PC-3 (cell line): ENCODE measurements around the gene TFAP2A.

Source experiments
- EZH2 ChIP-seq: fragments of 300-600 bp; sonication (generic); IDR thresholded peaks from one replicate; pipeline ENCODE4 v1.6.1; 2017; ENCODE audit warnings: antibody characterized with exemption, mild to moderate bottlenecking, low read length; ENCODE audit not compliant: unreplicated experiment
- EZH2phosphoT487 ChIP-seq: fragments of 300-600 bp; sonication (generic); IDR thresholded peaks from 2 replicates; pipeline ENCODE4 v1.6.1; 2018; ENCODE audit warnings: mild to moderate bottlenecking, antibody characterized with exemption, low read length, borderline replicate concordance
- TF ChIP-seq, protein P1 (sequence below): fragments of 300-600 bp; sonication (generic); conservative IDR thresholded peaks from 2 replicates; pipeline ENCODE4 v1.5.1; 2017; ENCODE audit warnings: antibody characterized with exemption, low read depth, mild to moderate bottlenecking, low read length

DNA sequence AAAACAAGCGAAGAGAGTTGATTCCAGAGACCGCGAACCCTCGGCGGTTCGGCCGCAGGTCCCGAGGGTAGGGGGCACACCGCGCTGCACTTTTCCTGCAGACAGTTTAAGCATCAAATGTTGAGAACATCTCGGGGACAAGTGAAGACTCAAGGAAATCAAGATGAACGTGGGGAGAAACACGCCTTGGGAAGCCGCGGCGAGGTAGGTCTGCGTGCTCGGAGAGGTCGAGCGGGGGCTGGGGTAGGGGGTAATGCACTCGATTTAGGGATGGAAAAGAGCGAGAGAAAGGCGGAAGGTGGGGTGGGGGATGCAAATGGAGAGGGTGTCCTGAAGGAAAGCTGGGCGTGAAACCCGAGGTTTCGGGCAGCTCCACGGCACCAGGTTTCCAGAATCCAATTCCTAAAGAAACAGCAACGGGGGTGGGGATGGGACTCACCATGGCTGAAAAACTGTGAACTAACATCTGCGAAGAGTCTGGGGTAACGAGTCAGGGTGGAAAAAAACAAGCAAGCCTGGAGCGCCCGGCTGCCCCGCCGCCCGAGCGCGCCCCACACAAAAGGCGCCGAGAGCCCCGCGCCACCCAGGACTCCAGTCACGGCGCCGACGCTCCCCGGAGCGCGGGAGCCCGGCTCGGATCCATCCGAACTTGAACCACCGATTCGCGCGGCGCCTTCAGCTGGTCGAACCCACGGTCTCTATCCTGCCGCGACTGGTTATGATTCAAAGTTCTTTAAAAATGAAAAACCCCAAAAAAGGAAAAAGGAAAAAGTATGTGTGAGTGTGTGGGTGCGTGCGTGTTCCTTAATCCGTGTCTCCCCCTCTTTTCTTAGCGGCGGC, 3.5 kb downstream of the TFAP2A start:
- TF ChIP-seq, protein P1, sequence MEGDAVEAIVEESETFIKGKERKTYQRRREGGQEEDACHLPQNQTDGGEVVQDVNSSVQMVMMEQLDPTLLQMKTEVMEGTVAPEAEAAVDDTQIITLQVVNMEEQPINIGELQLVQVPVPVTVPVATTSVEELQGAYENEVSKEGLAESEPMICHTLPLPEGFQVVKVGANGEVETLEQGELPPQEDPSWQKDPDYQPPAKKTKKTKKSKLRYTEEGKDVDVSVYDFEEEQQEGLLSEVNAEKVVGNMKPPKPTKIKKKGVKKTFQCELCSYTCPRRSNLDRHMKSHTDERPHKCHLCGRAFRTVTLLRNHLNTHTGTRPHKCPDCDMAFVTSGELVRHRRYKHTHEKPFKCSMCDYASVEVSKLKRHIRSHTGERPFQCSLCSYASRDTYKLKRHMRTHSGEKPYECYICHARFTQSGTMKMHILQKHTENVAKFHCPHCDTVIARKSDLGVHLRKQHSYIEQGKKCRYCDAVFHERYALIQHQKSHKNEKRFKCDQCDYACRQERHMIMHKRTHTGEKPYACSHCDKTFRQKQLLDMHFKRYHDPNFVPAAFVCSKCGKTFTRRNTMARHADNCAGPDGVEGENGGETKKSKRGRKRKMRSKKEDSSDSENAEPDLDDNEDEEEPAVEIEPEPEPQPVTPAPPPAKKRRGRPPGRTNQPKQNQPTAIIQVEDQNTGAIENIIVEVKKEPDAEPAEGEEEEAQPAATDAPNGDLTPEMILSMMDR = no peak
- no peak for TF ChIP-seq EZH2phosphoT487
- TF ChIP-seq EZH2 = no peak
